Psoas muscle (tissue), 8 donors: Measurements from ENCODE around the gene VARS1. TPM values are rescaled to one million over a fixed set of nuclear protein-coding genes. Genes with fewer than 3 reads are reported as not detected.
"Not testable (repeated sequence)": the region's sequence is repeated elsewhere in the genome, so short reads cannot be mapped to it uniquely, and the experiment has no call there.

Experiments
- ATAC-seq, 4 donors: fragments of 200-7000 bp; cut with Tn5 transposase; one replicate each; pipeline ENCODE4 v1.9.1; 2020; ENCODE audit warnings: moderate library complexity in 3 of 4, mild to moderate bottlenecking in 2 of 4
- DNase-seq, 2 donors: peaks; one replicate each; pipeline ENCODE4 v3.0.0-alpha.2; 2020
- H3K27ac ChIP-seq: fragments of 200-600 bp; one replicate; pipeline ENCODE4 v1.8.0; 2022
- H3K27me3 ChIP-seq, 3 donors: fragments of 200-600 bp in 1 of 3; one replicate each; pipeline versions ENCODE4 v1.6.1 to v1.8.0; 2013 to 2022; ENCODE audit warnings: low read length in 2 of 3, mild to moderate bottlenecking in 2 of 3, moderate library complexity in 1 of 3; ENCODE audit not compliant: insufficient read depth in 3 of 3
- H3K36me3 ChIP-seq, 2 donors: fragments of 200-600 bp in 1 of 2; one replicate each; pipeline versions ENCODE4 v1.6.1 to v1.8.0; 2013 to 2022; ENCODE audit warnings: low read depth in 1 of 2, mild to moderate bottlenecking in 1 of 2, moderate library complexity in 1 of 2; ENCODE audit not compliant: insufficient read depth in 1 of 2
- H3K4me1 ChIP-seq: fragments of 200-600 bp; one replicate; pipeline ENCODE4 v1.8.0; 2022
- H3K4me3 ChIP-seq: fragments of 200-600 bp; one replicate; pipeline ENCODE4 v1.8.0; 2022; ENCODE audit warnings: mild to moderate bottlenecking
- H3K9me3 ChIP-seq: fragments of 200-600 bp; one replicate; pipeline ENCODE4 v1.8.0; 2022
- WGBS, 3 donors: extraction: QIAGEN DNeasy Blood & Tissue Kit; methylation state at CpG; one replicate each; pipeline versions ENCODE4 v1.1.6 to v1.1.7; 2013; 5-methylcytosine and 5-hydroxymethylcytosine counted together
- intact Hi-C, 2 donors: fragments of 100-400 bp; cut with DNase I; formaldehyde crosslinking; loops; one replicate each; pipeline versions ENCODE4 v1.11.0 to v1.14.2; 2022
- polyA plus RNA-seq, 3 donors: library from polyadenylated mRNA; stranded (reverse); fragments of 200-250 nt; gene quantifications; one replicate each; pipeline ENCODE4 v1.2.3, GENCODE V29; 2013
- total RNA-seq, 4 donors: library from RNA; stranded (reverse); fragmentation: NEBNext Ultra II Directional in 2 of 4; extraction: Animal tissue kit (Norgen Biotek cat#: 25700) in 2 of 4; gene quantifications; one replicate each; pipeline versions ENCODE4 v1.2.1 to v1.2.4, GENCODE V29; 2021 to 2023
- TF ChIP-seq, protein P1 (sequence below): fragments of 200-600 bp; IDR thresholded peaks from one replicate; pipeline ENCODE4 v1.8.0; 2022; ENCODE audit warnings: antibody characterized with exemption
- donor health status: healthy with polysubstance abuse.
- donor health status: DM: no; HTN: no; CAD: no; lungs with moderate emphysema.
- donor health status: Bipolar disorder and iron deficiency.
- donor health status: healthy.
- donor health status: DM: yes; HTN: yes; CAD: no.
- donor health status: DM: no; HTN: no; CAD: no.
- donor health status: DM: no; HTN: no; CAD: no.
- donor health status: DM: yes; HTN: yes; CAD: no.

VARS1 gene
- total and polyA plus RNA-seq, 7 donors: 43.9 to 108 (median 65.2) TPM

DNA sequence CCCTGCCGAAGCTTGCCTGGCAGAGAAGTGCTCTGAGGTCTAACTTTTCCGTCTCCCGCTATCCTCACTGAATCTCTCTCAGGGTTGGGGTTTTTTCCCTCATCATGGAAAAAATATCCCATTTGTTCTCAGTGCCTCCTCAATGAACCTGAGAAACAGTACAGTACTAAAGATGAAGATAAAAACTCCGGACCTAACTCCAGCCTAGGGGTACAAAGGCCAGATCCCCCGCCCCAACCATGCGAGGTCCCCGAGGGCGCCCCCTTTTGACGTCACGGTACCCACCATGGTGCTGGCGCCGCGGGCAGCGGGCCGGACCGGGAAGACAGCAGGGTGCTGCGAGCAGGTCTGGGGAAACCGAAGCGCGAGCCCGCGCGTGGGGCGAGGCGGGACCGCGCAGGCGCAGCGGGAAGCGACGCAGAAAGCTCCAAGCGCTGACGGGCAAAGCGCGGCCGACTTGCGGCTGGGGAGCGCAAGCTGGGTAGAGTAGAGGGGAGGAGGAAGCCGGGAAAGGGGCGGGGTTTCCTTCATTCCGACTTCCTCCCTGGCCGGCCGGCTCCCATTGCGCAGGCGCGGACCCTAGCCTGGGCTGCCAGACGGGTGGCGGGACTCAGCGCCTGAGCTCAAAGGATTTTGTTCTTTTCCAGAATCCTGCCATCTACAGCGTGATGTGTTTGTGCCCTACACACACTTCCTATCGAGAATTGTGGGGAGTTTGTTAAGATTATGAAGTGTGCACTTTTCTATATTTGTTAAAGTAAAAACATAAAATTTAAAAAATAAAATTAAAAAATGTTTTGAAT lies 11.1 kb upstream of the VARS1 start, which contains the start of gene LSM2:
LSM2 (minus strand) TSS at position 497 of the 803 bp plus-strand sequence; CDS start at position 288, 209 bp downstream.
- no peaks in the 10 kb centered on the region for H3K27me3 ChIP-seq
- H3K9me3 ChIP-seq: no peaks in the 10 kb centered on the region
- peak; percentile 98 to 99 for DNase-seq
- TF ChIP-seq, protein P1, sequence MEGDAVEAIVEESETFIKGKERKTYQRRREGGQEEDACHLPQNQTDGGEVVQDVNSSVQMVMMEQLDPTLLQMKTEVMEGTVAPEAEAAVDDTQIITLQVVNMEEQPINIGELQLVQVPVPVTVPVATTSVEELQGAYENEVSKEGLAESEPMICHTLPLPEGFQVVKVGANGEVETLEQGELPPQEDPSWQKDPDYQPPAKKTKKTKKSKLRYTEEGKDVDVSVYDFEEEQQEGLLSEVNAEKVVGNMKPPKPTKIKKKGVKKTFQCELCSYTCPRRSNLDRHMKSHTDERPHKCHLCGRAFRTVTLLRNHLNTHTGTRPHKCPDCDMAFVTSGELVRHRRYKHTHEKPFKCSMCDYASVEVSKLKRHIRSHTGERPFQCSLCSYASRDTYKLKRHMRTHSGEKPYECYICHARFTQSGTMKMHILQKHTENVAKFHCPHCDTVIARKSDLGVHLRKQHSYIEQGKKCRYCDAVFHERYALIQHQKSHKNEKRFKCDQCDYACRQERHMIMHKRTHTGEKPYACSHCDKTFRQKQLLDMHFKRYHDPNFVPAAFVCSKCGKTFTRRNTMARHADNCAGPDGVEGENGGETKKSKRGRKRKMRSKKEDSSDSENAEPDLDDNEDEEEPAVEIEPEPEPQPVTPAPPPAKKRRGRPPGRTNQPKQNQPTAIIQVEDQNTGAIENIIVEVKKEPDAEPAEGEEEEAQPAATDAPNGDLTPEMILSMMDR: peak; percentile 19
- H3K36me3 ChIP-seq: peaks cover 0 to 35% of the 10 kb centered on the region in 2 donors
- intact Hi-C loops: no loop called here
- peak within 1 kb of the TSS; percentile 86 for H3K27ac ChIP-seq
- H3K4me1 ChIP-seq: peaks cover 13% of the 10 kb centered on the region
- peak within 1 kb of the TSS; percentile 68 for H3K4me3 ChIP-seq
- 0 to 1% (median 0%) methylated on average over 49 to 51 of the region's 51 CpGs for WGBS, 3 donors
- ATAC-seq: peak; percentile 98 to 99 (median 98)

DNA sequence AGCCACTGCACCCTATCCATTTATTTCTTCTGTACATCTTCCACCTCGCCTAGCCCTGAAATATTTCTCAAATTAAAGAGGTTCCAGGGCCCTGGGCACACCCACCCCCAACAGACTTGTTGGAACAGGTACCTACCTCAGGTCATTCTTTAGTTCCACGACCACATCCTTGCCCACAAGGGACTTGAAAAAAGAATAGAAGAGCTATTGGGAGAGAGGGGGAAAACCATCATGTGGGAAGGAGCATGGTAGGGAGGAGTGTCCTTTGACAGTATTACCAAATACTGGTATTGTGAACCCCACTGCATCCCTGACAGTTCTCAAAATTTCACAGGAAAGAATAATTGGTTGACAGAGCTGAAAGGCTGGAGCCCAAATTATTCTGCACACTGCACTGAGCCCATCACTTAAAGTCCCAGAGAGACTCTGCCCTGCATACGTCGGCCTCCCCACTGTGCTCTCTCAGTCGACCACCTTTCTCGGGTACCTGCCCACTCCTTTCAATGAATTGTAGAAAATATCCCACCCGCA lies 10.5 kb upstream of the VARS1 start:
- ATAC-seq (peak; percentile 1 to 17 (median 4)), DNase-seq (no peak)
- Histone ChIP-seq H3K4me3 (peak overlapping the region; percentile 68), H3K4me1 (peaks cover 13% of the 10 kb centered on the region), H3K27ac (peak overlapping the region; percentile 86), H3K9me3 (no peaks in the 10 kb centered on the region), H3K36me3 (peaks cover 0 to 42% of the 10 kb centered on the region in 2 donors), H3K27me3 (no peaks in the 10 kb centered on the region)
- TF ChIP-seq, protein P1: no peak
- 14 to 16% (median 15%) methylated on average over 7 of the region's 7 CpGs for WGBS, 3 donors
- intact Hi-C loops: no loop called here

DNA sequence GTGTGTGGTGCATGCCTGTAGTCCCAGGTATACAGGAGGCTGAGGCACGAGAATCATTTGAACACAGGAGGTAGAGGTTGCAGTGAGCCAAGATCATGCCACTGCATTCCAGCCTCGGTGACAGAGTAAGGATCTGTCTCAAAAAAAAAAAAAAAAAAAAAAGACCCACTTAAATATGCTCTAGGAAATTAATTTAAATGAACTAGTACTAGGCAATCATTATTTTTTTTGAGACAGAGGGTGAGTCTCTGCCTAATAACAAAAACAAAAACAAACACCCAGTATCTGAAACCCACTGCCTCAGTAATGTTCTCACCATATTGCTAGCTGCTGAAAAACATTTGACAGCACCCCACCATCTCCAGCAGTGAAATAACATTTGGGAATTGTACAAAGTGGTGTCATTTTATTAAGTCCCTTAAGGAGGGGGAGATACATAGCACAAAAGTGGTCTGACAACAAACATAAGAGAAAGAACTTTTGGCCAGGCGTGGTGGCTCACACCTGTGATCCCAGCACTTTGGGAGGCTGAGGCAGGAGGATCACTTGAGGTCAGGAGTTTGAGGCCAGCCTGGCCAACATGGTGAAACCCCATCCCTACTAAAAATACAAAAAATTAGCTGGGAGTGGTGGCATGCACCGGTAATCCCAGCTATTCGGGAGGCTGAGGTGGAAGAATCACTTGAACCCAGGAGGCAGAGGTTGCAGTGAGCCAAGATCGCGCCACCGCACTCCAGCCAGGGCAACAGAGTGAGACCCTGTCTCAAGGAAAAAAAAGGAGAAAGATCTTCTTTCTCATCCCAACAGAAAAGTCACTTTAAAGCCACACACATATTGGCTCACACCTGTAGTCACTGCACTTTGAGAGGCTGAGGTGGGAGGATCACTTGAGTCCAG lies 5.7 kb upstream of the VARS1 start:
- H3K27me3 ChIP-seq, H3K4me3 ChIP-seq, ATAC-seq, H3K27ac ChIP-seq, intact Hi-C loops, H3K9me3 ChIP-seq, DNase-seq: not testable (repeated sequence)
- H3K4me1 ChIP-seq: peaks cover 27% of the 10 kb centered on the region
- peaks cover 0 to 42% of the 10 kb centered on the region in 2 donors for H3K36me3 ChIP-seq
- 87 to 90% (median 89%) methylated on average over 8 of the region's 8 CpGs for WGBS, 3 donors

DNA sequence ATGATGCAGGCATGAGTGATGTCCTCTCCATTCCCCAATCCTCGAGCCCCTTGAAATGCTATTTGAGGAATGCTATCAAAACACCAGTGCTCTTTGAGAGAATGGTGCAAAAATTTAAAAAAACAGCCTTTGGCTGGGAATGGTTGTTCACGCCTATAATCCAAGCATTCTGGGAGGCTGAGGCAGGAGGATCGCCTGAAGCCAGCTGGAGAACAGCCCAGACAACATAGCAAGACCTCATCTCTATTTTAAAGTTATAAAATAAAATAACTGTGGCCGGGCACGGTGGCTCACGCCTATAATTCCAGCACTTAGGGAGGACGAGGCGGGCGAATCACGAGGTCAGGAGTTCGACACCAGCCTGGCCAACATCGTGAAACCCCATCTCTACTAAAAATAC lies 4.2 kb upstream of the VARS1 start:
- peaks cover 0 to 42% of the 10 kb centered on the region in 2 donors for H3K36me3 ChIP-seq
- H3K4me3 ChIP-seq: no peak overlapping the region
- TF ChIP-seq, protein P1: no peak
- H3K9me3 ChIP-seq: no peaks in the 10 kb centered on the region
- intact Hi-C loops: loop anchor here in 1 of 2 donors (5.0 kb wide), 1 partner anchor 33 kb away; no protein-coding TSS in a partner anchor
- H3K27me3 ChIP-seq: no peaks in the 10 kb centered on the region
- peaks cover 17% of the 10 kb centered on the region for H3K4me1 ChIP-seq
- DNase-seq (no peak), ATAC-seq (no peak)
- 60 to 72% (median 65%) methylated on average over 12 of the region's 12 CpGs for WGBS, 3 donors
- H3K27ac ChIP-seq: peak overlapping the region; percentile 27
